A172 (cell line): ENCODE measurements around the gene DNPH1. TPM values are rescaled to one million over a fixed set of nuclear protein-coding genes. Genes with fewer than 3 reads are reported as not detected.

ENCODE experiments used
- DNase-seq: peaks from one replicate; pipeline ENCODE4 v3.0.0-alpha.2; 2015; ENCODE audit warnings: low spot score
- total RNA-seq: library from RNA; depleted of rRNA; stranded (reverse); fragments of >200 nt; shearing (Covaris generic); gene quantifications from 2 replicates; pipeline ENCODE4 v1.2.3, GENCODE V29; 2014

The DNPH1 gene
- total RNA-seq, 1 experiment from 2014 or later = 120 TPM

- DNase-seq = no peak
These were observed 14.2 kb downstream of the DNPH1 start for GRCh38 chr6:43215066-43215465.

- no peak for DNase-seq
These were observed 15.8 kb downstream of the DNPH1 start for GRCh38 chr6:43213431-43213830.

- no peak for DNase-seq
These were observed 17.3 kb downstream of the DNPH1 start for GRCh38 chr6:43211955-43212354.

GRCh38 chr6:43207286-43207685 lies 22.0 kb downstream of the DNPH1 start:
- no peak for DNase-seq

GRCh38 chr6:43205849-43206248 lies 23.4 kb downstream of the DNPH1 start:
- DNase-seq = no peak

GRCh38 chr6:43204271-43205105 lies 24.8 kb downstream of the DNPH1 start:
- DNase-seq = no peak

GRCh38 chr6:43203718-43204095 lies 25.6 kb downstream of the DNPH1 start:
- no peak for DNase-seq

- no peak for DNase-seq
These were observed 26.1 kb downstream of the DNPH1 start for GRCh38 chr6:43203029-43203717.

- no peak for DNase-seq
These were observed 26.8 kb downstream of the DNPH1 start for GRCh38 chr6:43202451-43202850.

- no peak for DNase-seq
These were observed 28.7 kb downstream of the DNPH1 start for GRCh38 chr6:43200541-43200940.

- DNase-seq = no peak
These were observed 29.4 kb downstream of the DNPH1 start for GRCh38 chr6:43199912-43200311.

- no peak for DNase-seq
These were observed 32.9 kb downstream of the DNPH1 start for GRCh38 chr6:43196337-43196736.

GRCh38 chr6:43193929-43194328 lies 35.4 kb downstream of the DNPH1 start:
- no peak for DNase-seq

GRCh38 chr6:43192911-43193310 lies 36.4 kb downstream of the DNPH1 start:
- DNase-seq = no peak

- DNase-seq = no peak
These were observed 39.4 kb downstream of the DNPH1 start for GRCh38 chr6:43189776-43190304.

GRCh38 chr6:43188426-43188825 lies 40.9 kb downstream of the DNPH1 start:
- DNase-seq = no peak

- DNase-seq = no peak
These were observed 41.5 kb downstream of the DNPH1 start for GRCh38 chr6:43187821-43188220.

GRCh38 chr6:43186706-43187105 lies 42.6 kb downstream of the DNPH1 start:
- DNase-seq = no peak

- no peak for DNase-seq
These were observed 43.3 kb downstream of the DNPH1 start for GRCh38 chr6:43186019-43186418.

- no peak for DNase-seq
These were observed 43.8 kb downstream of the DNPH1 start for GRCh38 chr6:43185391-43185985.

- DNase-seq = no peak
These were observed 44.9 kb downstream of the DNPH1 start for GRCh38 chr6:43184268-43184985.

GRCh38 chr6:43183441-43183840 lies 45.8 kb downstream of the DNPH1 start:
- DNase-seq = no peak
